Activated naive CD8-positive, alpha-beta T cell treated with anti-CD3 and anti-CD28 coated beads, Interleukin-2, amount 50 U/mL, for 24 hours (primary cell): Measurements from ENCODE around the gene HOXA3.

Source experiments
- ATAC-seq: fragments of 150-1000 bp; cut with Tn5 transposase; one replicate; pipeline ENCODE4 v1.10.0; 2021
- DNase-seq: peaks from one replicate; pipeline ENCODE4 v3.0.0; 2021
- H3K27ac Mint-ChIP-seq: one replicate; pipeline ENCODE4 v1.8.0; 2021; ENCODE audit warnings: mild to moderate bottlenecking, mixed read lengths
- H3K27me3 Mint-ChIP-seq: one replicate; pipeline ENCODE4 v1.8.0; 2021; ENCODE audit warnings: mixed read lengths
- H3K36me3 Mint-ChIP-seq: one replicate; pipeline ENCODE4 v1.8.0; 2021; ENCODE audit warnings: low read depth, mixed read lengths
- H3K4me1 Mint-ChIP-seq: one replicate; pipeline ENCODE4 v1.8.0; 2021; ENCODE audit warnings: mixed read lengths
- H3K4me3 Mint-ChIP-seq: one replicate; pipeline ENCODE4 v1.8.0; 2021; ENCODE audit warnings: mild to moderate bottlenecking, moderate library complexity, mixed read lengths
- H3K9me3 Mint-ChIP-seq: one replicate; pipeline ENCODE4 v1.8.0; 2021; ENCODE audit warnings: mixed read lengths

Gene HOXA3

GRCh38 chr7:27130540-27131389, 21.6 kb downstream of the HOXA3 start, which contains the start of gene HOXA4:
Gene HOXA4, minus strand, starts transcription at chr7:27130757. Its CDS starts 24 bp downstream, at chr7:27130733.
- DNase-seq = peak; percentile 77
- no peaks in the 10 kb centered on the region for H3K9me3 Mint-ChIP-seq
- H3K27me3 Mint-ChIP-seq = peaks cover 49% of the 10 kb centered on the region
- no peaks in the 10 kb centered on the region for H3K36me3 Mint-ChIP-seq
- peak; percentile 88 for ATAC-seq
- peak within 1 kb of the TSS; percentile 55 for H3K4me3 Mint-ChIP-seq
- no peak within 1 kb of the TSS for H3K27ac Mint-ChIP-seq
- H3K4me1 Mint-ChIP-seq = peaks cover 24% of the 10 kb centered on the region

- Mint-ChIP-seq H3K9me3 (no peaks in the 10 kb centered on the region), H3K4me1 (peaks cover 19% of the 10 kb centered on the region), H3K27ac (no peak overlapping the region), H3K4me3 (no peak overlapping the region), H3K27me3 (peaks cover 46% of the 10 kb centered on the region), H3K36me3 (no peaks in the 10 kb centered on the region)
- no peak for ATAC-seq
- DNase-seq = no peak
These were observed 22.4 kb downstream of the HOXA3 start for GRCh38 chr7:27129729-27130539.

- H3K27me3 Mint-ChIP-seq = peaks cover 49% of the 10 kb centered on the region
- H3K27ac Mint-ChIP-seq = no peak overlapping the region
- DNase-seq (no peak), ATAC-seq (no peak)
- no peaks in the 10 kb centered on the region for H3K36me3 Mint-ChIP-seq
- no peaks in the 10 kb centered on the region for H3K9me3 Mint-ChIP-seq
- peaks cover 10% of the 10 kb centered on the region for H3K4me1 Mint-ChIP-seq
- no peak overlapping the region for H3K4me3 Mint-ChIP-seq
These were observed 23.3 kb downstream of the HOXA3 start for GRCh38 chr7:27128776-27129728.

GRCh38 chr7:27128034-27128433, 24.3 kb downstream of the HOXA3 start:
- H3K27ac Mint-ChIP-seq = no peak overlapping the region
- no peak overlapping the region for H3K4me3 Mint-ChIP-seq
- H3K36me3 Mint-ChIP-seq = no peaks in the 10 kb centered on the region
- peaks cover 40% of the 10 kb centered on the region for H3K27me3 Mint-ChIP-seq
- DNase-seq (no peak), ATAC-seq (no peak)
- no peaks in the 10 kb centered on the region for H3K9me3 Mint-ChIP-seq
- peaks cover 4% of the 10 kb centered on the region for H3K4me1 Mint-ChIP-seq

GRCh38 chr7:27126596-27127327, 25.6 kb downstream of the HOXA3 start:
- no peak overlapping the region for H3K27ac Mint-ChIP-seq
- H3K4me3 Mint-ChIP-seq = no peak overlapping the region
- ATAC-seq = no peak
- H3K36me3 Mint-ChIP-seq = no peaks in the 10 kb centered on the region
- no peak for DNase-seq
- H3K27me3 Mint-ChIP-seq = peaks cover 31% of the 10 kb centered on the region
- peaks cover 4% of the 10 kb centered on the region for H3K4me1 Mint-ChIP-seq
- no peaks in the 10 kb centered on the region for H3K9me3 Mint-ChIP-seq

- H3K27me3 Mint-ChIP-seq = peaks cover 26% of the 10 kb centered on the region
- no peak for ATAC-seq
These were observed 26.4 kb downstream of the HOXA3 start for GRCh38 chr7:27125986-27126394.

GRCh38 chr7:27124902-27125689, 27.3 kb downstream of the HOXA3 start:
- no peaks in the 10 kb centered on the region for H3K9me3 Mint-ChIP-seq
- no peaks in the 10 kb centered on the region for H3K36me3 Mint-ChIP-seq
- H3K4me3 Mint-ChIP-seq = no peak overlapping the region
- no peak for ATAC-seq
- peaks cover 26% of the 10 kb centered on the region for H3K27me3 Mint-ChIP-seq
- no peaks in the 10 kb centered on the region for H3K4me1 Mint-ChIP-seq
- no peak overlapping the region for H3K27ac Mint-ChIP-seq
- DNase-seq = no peak

More at GRCh38 chr7:27125986-27126394, 26.4 kb downstream of the HOXA3 start:
- Mint-ChIP-seq H3K36me3 (no peaks in the 10 kb centered on the region), H3K9me3 (no peaks in the 10 kb centered on the region), H3K4me3 (no peak overlapping the region), H3K27ac (no peak overlapping the region), H3K4me1 (no peaks in the 10 kb centered on the region)
- no peak for DNase-seq

- DNase-seq (no peak), ATAC-seq (no peak)
- no peaks in the 10 kb centered on the region for H3K9me3 Mint-ChIP-seq
- H3K4me1 Mint-ChIP-seq = no peaks in the 10 kb centered on the region
- no peak overlapping the region for H3K27ac Mint-ChIP-seq
- no peaks in the 10 kb centered on the region for H3K36me3 Mint-ChIP-seq
- H3K27me3 Mint-ChIP-seq = peaks cover 22% of the 10 kb centered on the region
- no peak overlapping the region for H3K4me3 Mint-ChIP-seq
These were observed 28.1 kb downstream of the HOXA3 start for GRCh38 chr7:27124096-27124901.

- no peak for DNase-seq
- Mint-ChIP-seq H3K27ac (no peak overlapping the region), H3K9me3 (no peaks in the 10 kb centered on the region), H3K36me3 (no peaks in the 10 kb centered on the region), H3K27me3 (peaks cover 18% of the 10 kb centered on the region), H3K4me3 (no peak overlapping the region), H3K4me1 (no peaks in the 10 kb centered on the region)
- no peak for ATAC-seq
These were observed 28.8 kb downstream of the HOXA3 start for GRCh38 chr7:27123477-27124053.

GRCh38 chr7:27123007-27123476, 29.3 kb downstream of the HOXA3 start:
- ATAC-seq (no peak), DNase-seq (no peak)
- Mint-ChIP-seq H3K9me3 (no peaks in the 10 kb centered on the region), H3K27me3 (peaks cover 18% of the 10 kb centered on the region), H3K4me3 (no peak overlapping the region), H3K27ac (no peak overlapping the region), H3K36me3 (no peaks in the 10 kb centered on the region), H3K4me1 (no peaks in the 10 kb centered on the region)

- H3K27ac Mint-ChIP-seq = no peak overlapping the region
- no peak for ATAC-seq
- DNase-seq = no peak
- no peak overlapping the region for H3K4me3 Mint-ChIP-seq
- H3K4me1 Mint-ChIP-seq = no peaks in the 10 kb centered on the region
- H3K27me3 Mint-ChIP-seq = peaks cover 16% of the 10 kb centered on the region
- no peaks in the 10 kb centered on the region for H3K36me3 Mint-ChIP-seq
- H3K9me3 Mint-ChIP-seq = no peaks in the 10 kb centered on the region
These were observed 30.1 kb downstream of the HOXA3 start for GRCh38 chr7:27122077-27122910.
